HG02970 (cell line): ENCODE data around the gene VWA5B2.

ENCODE experiments used
- ATAC-seq: cut with Tn5 transposase; IDR thresholded peaks from one replicate; pipeline ENCODE4 v1.9.1; 2021; ENCODE audit warnings: mild to moderate bottlenecking, moderate library complexity, moderate number of reproducible peaks; ENCODE audit not compliant: unreplicated experiment, low FRiP score

Gene VWA5B2

GRCh38 chr3:184240384-184241140 is 11.2 kb downstream of the VWA5B2 start:
- no peak for ATAC-seq

GRCh38 chr3:184241141-184241446 is 11.7 kb downstream of the VWA5B2 start:
- ATAC-seq, result no peak

- no peak for ATAC-seq
Measured at GRCh38 chr3:184241447-184242296, 12.3 kb downstream of the VWA5B2 start.

GRCh38 chr3:184242297-184242685 is 12.9 kb downstream of the VWA5B2 start:
- no peak for ATAC-seq

- ATAC-seq, result peak; percentile 50
Measured at GRCh38 chr3:184248454-184249411, 19.3 kb downstream of the VWA5B2 start, which contains the start of gene ALG3. ALG3 (minus strand) TSS chr3:184248962; CDS start chr3:184248940, 22 bp downstream.

- peak; percentile 85 for ATAC-seq
Measured at GRCh38 chr3:184249412-184250166, 20.2 kb downstream of the VWA5B2 start, which contains the start of gene EEF1AKMT4. EEF1AKMT4 (plus strand) TSS chr3:184249672; CDS start chr3:184249695, 23 bp downstream.

- ATAC-seq, result peak; percentile 41
Measured at GRCh38 chr3:184250167-184250828, 20.9 kb downstream of the VWA5B2 start.

- no peak for ATAC-seq
Measured at GRCh38 chr3:184255291-184256039, 26.1 kb downstream of the VWA5B2 start.

- ATAC-seq, result no peak
Measured at GRCh38 chr3:184257083-184257915, 27.9 kb downstream of the VWA5B2 start.

- no peak for ATAC-seq
Measured at GRCh38 chr3:184258926-184259325, 29.5 kb downstream of the VWA5B2 start.

GRCh38 chr3:184259396-184259877 is 30.1 kb downstream of the VWA5B2 start:
- no peak for ATAC-seq

- ATAC-seq, result no peak
Measured at GRCh38 chr3:184259878-184260723, 30.7 kb downstream of the VWA5B2 start.

GRCh38 chr3:184260724-184261269 is 31.4 kb downstream of the VWA5B2 start:
- no peak for ATAC-seq

- ATAC-seq, result no peak
Measured at GRCh38 chr3:184261270-184261853, 32.0 kb downstream of the VWA5B2 start, which contains the start of gene CAMK2N2. CAMK2N2 (minus strand) TSS chr3:184261553; CDS start chr3:184261285, 268 bp downstream.

- ATAC-seq, result no peak
Measured at GRCh38 chr3:184261854-184262763, 32.7 kb downstream of the VWA5B2 start.
